GM21360 (cell line): Measurements from ENCODE around the gene WFIKKN1.

Source experiments
- ATAC-seq: cut with Tn5 transposase; IDR thresholded peaks from one replicate; pipeline ENCODE4 v1.9.1; 2021; ENCODE audit warnings: mild to moderate bottlenecking, moderate library complexity; ENCODE audit not compliant: unreplicated experiment

The WFIKKN1 gene

GRCh38 chr16:652454-653305 is 21.9 kb downstream of the WFIKKN1 start:
- ATAC-seq, result no peak

DNA sequence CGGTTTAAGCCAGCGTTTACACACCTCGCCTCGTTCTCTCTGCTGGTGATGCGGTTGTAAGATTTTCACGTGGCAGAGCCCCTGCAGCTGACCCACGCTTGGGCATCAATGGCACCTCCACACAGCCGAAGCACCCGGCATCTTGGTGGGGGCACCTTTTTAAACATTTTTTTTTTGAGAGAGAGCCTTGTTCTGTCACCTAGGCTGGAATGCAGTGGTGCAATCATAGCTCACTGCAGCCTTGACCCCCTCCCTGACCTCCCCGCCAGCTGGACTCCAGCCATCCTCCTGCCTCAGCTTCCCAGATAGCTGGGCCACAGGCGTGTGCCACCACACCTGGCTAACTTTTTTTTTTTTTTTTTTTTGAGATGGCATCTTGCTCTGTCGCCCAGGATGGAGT is 23.2 kb downstream of the WFIKKN1 start:
- ATAC-seq, result no peak

- no peak for ATAC-seq
Measured at GRCh38 chr16:657487-657886, 26.7 kb downstream of the WFIKKN1 start.

GRCh38 chr16:658679-659571 is 28.1 kb downstream of the WFIKKN1 start:
- no peak for ATAC-seq

DNA sequence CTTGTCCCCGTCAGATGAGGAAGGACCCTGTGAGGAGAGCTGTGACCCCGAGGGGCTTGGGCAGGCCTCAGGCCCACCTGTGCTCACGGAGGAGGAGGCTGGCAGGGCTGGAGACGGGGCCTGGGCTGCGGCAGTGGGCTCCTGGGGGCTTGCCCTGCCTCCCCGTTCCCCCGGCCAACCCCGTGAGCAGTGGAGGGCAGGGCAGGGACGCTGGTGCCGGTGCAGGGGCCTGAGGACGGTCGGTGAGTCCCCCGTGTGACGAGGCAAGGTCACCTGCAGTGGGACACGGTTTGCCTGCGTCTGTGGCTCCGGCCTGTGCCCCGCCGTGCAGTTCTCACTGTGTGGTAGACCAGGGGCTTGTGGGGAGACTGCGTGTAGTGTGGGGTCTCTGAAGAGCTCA is 28.8 kb downstream of the WFIKKN1 start:
- no peak for ATAC-seq

- ATAC-seq, result no peak
Measured at GRCh38 chr16:660132-660458, 29.3 kb downstream of the WFIKKN1 start.

DNA sequence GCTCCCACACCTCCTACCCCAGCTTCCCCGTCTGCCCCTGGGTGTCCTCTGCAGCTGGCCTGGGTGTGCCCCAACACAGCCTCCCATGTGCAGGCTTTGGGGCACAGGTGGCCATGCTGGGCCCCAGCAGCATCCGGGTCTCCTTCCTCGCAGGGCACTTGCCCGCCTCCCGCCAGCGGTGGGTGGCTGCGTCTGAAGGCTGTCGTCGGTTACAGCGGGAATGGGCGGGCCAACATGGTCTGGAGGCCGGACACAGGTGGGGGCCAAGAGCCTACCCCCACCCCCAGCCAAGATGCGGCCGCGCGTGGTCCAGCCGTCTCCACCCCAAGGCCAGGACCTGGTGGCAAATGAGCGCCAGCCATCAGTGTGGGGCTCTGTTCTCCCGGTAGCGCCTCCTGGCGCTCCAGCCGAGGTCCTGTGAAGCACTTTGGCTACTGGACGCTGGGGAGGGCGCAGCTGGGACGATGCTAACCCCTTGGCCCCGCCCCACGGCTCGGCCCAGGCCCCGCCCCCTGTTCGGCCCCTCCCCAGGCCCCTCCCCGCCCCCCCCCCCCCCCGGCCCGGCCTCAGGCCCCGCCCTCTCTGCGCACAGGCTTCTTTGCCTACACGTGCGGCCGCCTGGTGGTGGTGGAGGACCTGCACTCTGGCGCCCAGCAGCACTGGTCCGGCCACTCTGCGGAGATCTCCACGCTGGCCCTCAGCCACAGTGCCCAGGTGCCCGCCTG is 29.8 kb downstream of the WFIKKN1 start:
- ATAC-seq, result peak; percentile 50

DNA sequence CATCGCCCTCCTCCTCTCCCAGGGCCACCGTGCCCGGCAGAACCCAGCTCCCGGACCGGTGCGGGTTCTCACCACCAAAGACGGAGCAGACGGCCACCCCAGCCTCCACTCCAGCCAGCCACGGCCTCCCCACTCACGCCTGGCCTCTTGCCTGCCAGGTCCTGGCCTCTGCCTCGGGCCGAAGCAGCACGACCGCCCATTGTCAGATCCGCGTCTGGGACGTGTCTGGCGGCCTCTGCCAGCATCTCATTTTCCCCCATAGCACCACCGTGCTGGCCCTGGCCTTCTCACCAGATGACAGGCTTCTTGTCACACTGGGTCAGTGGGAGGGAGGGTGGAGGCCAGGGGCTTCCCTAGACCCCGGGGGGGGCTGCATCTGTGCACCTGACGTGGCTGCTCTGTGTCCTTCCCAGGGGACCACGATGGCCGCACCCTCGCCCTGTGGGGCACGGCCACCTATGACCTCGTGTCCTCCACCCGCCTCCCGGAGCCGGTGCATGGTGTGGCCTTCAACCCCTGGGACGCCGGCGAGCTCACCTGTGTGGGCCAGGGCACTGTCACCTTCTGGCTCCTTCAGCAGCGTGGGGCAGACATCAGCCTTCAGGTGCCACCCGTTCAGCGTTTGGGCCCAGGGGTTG is 30.5 kb downstream of the WFIKKN1 start:
- no peak for ATAC-seq

DNA sequence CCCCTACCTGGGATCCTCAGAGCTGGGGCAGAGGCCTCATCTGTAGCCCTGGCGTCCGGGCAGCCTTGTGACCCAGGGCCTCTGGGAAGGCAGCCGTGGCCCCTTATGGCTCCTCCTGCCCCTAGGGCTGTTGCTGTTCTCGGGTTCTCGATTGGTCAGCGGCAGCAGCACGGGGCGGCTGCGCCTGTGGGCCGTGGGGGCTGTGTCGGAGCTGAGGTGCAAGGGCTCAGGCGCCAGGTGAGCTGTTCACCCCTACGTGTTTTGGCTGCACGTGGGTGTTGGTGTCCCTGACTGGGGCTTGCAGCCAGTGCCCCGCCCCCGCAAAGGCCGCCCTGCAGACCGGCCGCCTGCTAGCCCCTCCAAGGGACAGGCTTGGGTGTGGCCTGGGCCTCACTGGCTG is 31.3 kb downstream of the WFIKKN1 start:
- no peak for ATAC-seq

DNA sequence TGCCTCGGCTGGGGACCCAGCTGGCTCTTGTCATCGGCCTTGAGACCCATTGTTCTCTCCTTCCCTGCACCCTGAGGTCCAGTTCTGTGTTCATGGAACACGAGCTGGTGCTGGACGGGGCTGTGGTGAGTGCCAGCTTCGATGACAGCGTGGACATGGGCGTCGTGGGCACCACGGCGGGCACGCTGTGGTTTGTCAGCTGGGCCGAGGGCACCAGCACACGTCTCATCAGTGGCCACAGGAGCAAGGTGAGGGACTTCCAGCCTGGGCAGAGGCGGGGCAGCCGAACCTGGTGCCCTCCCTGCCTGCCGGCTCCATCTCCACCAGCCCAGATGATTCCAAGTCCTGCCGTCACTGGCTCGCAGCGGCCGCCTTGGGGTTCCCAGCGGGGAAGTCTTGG is 31.8 kb downstream of the WFIKKN1 start:
- ATAC-seq, result no peak

- no peak for ATAC-seq
Measured at GRCh38 chr16:666572-666971, 35.8 kb downstream of the WFIKKN1 start.

GRCh38 chr16:667113-667779 is 36.5 kb downstream of the WFIKKN1 start:
- no peak for ATAC-seq

DNA sequence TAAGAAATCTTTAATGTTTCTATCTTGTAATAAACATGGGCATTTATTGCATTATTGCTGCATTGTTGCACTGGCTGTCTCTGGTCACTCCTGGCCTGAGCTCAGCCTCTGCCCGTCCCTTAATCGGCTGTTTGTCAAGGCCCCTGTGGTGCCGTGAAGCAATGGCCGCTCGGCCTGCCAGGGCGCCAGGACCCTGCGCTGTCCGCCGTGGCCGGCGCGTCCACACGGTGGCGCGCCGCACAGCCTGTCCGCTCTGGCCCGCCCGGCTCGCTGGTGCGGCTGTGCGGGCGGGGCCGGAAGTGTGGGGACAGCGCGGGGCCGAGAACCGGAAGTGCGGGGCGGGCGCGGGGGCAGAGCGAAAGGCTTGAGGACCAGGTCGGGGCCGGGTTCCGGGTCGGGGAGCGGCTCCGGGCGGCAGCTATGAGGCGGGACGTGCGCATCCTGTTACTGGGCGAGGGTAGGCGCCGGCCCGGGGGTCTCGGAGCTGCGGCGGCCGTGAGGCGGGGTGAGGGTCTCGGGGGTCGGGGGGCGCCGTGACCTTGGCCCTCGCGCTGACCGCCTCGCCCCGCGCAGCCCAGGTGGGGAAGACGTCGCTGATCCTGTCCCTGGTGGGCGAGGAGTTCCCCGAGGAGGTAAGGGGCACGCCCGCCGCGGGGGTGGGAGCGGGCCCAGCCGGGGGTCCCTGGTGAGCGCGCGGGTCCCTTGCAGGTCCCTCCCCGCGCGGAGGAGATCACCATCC is 37.2 kb downstream of the WFIKKN1 start, which contains the start of gene RHOT2:
RHOT2 (plus strand) TSS at position 353 of the 739 bp plus-strand sequence; CDS start at position 421, 68 bp downstream.
- ATAC-seq, result peak; percentile 84

DNA sequence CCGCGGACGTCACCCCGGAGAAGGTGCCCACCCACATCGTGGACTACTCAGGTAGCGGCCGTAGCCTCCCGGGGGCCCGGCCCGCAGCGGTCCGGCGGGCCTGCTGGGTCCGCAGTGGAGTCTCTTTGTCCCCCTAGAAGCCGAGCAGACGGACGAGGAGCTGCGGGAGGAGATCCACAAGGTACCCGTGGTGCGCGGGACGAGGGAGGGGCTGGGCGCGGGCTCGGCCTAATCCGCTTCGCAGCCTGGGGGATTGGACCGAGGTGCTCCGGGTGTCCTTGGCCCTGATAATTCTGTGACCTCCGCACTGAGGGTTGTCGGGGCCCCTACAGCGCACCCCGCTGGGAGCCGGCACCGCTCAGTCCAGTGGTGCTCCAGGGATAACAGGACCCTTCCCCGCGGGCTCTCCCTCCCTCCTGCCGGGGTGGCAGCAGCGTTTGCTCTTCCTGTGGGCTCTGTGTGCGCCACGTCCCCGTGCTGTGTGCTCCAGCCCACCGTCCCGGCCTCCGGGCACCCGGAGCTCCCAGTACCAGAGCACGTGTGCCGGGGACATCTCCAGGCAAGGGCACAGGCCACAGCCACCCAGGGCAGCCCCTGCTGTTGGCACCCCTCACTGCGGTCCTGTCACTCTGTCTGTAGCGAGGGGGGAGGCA is 37.9 kb downstream of the WFIKKN1 start:
- ATAC-seq, result no peak

GRCh38 chr16:669666-670065 is 38.9 kb downstream of the WFIKKN1 start:
- no peak for ATAC-seq

DNA sequence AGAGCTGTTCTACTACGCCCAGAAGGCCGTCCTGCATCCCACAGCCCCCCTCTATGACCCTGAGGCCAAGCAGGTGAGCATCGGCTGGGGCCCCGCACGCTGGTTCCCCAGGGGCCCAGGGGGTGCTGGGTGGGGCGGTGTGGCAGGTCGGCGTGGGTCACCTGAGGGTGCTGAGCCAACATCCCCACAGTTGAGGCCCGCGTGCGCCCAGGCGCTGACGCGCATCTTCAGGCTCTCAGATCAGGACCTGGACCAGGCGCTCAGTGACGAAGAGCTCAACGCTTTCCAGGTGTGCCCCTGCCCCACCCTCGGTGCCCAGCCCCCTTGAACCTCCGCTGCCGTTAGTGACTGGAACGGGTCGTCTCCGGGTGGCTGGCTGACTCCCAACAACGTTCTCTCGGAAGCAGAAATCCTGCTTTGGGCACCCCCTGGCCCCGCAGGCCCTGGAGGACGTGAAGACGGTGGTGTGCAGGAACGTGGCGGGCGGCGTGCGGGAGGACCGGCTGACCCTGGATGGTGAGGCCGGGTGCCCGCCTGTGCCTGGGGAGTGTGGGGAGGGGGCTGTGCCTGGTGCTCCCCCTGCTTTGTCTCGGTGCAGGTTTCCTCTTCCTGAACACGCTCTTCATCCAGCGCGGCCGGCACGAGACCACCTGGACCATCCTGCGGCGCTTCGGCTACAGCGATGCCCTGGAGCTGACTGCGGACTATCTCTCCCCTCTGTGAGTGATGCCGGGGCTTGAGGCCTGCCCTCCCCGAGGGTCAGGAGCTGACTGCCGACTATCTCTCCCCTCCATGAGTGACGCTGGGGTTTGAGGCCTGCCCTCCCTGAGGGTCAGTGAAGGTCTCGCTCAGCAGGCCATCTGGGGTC is 39.9 kb downstream of the WFIKKN1 start:
- no peak for ATAC-seq

DNA sequence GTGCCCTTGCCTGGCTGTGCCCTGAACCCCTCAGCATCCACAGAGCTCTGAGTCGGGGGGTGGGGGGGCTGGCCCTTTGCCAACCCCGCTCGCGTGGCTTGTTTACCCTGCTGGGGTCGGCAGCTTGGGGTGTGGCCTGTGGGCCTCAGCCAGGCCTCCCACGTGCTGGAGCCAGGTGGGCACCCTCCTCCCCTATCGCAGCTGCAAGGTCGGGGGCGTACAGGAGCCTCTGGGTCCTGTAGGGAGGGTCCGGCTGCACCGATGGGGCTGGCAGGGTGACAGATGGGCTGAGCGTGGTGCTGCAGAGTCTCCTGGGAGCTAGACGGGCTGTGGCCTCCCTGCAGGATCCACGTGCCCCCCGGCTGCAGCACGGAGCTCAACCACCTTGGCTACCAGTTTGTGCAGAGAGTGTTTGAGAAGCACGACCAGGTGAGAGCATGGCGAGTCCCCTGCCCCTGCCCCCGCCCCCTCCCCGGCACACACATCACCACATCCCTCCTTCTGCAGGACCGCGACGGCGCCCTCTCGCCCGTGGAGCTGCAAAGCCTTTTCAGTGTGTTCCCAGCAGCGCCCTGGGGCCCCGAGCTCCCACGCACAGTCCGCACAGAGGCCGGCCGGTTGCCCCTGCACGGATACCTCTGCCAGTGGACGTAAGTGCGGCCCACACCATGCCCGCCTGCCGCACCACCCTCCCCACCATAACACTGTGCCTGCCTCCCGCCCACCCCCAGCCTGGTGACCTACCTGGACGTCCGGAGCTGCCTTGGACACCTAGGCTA is 40.8 kb downstream of the WFIKKN1 start:
- ATAC-seq, result no peak
